ENCODE data around the gene SERPINA9.

DNA sequence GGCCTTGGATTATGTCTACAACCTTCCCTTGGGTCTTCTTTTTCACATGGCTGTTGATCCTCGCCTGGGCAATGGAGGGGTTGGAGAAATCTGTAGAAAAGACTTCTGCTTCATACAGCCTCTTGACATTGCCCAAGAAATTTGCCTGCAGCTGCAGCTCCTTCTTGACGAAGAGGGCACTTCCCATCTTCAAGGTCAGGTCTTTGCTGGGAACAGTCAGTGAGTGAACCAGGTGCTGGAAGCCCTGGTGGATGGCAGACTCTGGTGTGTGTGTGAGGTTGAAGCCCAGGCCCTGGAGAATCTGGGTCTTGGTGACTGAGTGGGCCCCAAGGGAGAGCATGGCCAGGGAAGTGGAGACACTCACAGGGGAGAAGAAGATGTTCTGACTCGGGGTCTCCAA, 6.7 kb downstream of the SERPINA9 start:
- TF ChIP-seq, protein P1, sequence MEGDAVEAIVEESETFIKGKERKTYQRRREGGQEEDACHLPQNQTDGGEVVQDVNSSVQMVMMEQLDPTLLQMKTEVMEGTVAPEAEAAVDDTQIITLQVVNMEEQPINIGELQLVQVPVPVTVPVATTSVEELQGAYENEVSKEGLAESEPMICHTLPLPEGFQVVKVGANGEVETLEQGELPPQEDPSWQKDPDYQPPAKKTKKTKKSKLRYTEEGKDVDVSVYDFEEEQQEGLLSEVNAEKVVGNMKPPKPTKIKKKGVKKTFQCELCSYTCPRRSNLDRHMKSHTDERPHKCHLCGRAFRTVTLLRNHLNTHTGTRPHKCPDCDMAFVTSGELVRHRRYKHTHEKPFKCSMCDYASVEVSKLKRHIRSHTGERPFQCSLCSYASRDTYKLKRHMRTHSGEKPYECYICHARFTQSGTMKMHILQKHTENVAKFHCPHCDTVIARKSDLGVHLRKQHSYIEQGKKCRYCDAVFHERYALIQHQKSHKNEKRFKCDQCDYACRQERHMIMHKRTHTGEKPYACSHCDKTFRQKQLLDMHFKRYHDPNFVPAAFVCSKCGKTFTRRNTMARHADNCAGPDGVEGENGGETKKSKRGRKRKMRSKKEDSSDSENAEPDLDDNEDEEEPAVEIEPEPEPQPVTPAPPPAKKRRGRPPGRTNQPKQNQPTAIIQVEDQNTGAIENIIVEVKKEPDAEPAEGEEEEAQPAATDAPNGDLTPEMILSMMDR (optimal IDR thresholded peaks at IDR 0.05 in 1 of 3, IDR thresholded peaks at IDR 0.05 in 1 of 3, conservative IDR thresholded peaks at IDR 0.05 in 1 of 3; ENCODE audit: extremely low read depth in 1 of 3, insufficient read depth in 2 of 3, low read length in 3 of 3), result no peak
- TF ChIP-seq EZH2 (IDR thresholded peaks at IDR 0.05; ENCODE audit: low read length), result no peak
